Spleen (tissue), 11 donors: ENCODE data around the gene PAQR4. TPM values are rescaled to one million over a fixed set of nuclear protein-coding genes. Genes with fewer than 3 reads are reported as not detected.

ENCODE experiments used
- DNase-seq: peaks from one replicate; pipeline ENCODE4 v3.0.0-alpha.2; 2020
- H3K27ac ChIP-seq, 8 donors: fragments of 200-600 bp; sonication (generic) in 7 of 8; 1 replicate in 4 of 8; 2 replicates in 4 of 8; pipeline versions ENCODE4 v1.5.0 to v1.8.0; 2016 to 2021; ENCODE audit warnings: inconsistent platforms in 4 of 8, mild to moderate bottlenecking in 4 of 8, moderate library complexity in 1 of 8
- H3K27me3 ChIP-seq, 7 donors: fragments of 200-600 bp; sonication (generic) in 6 of 7; replicated peaks in 1 of 7; 1 replicate in 4 of 7; 2 replicates in 3 of 7; pipeline versions ENCODE4 v1.5.0 to v1.8.0; 2016 to 2021; ENCODE audit warnings: inconsistent platforms in 3 of 7, mild to moderate bottlenecking in 1 of 7
- H3K36me3 ChIP-seq, 6 donors: fragments of 200-600 bp; sonication (generic) in 5 of 6; 1 replicate in 4 of 6; 2 replicates in 2 of 6; pipeline versions ENCODE4 v1.5.0 to v1.8.0; 2016 to 2021; ENCODE audit warnings: inconsistent platforms in 2 of 6
- H3K4me1 ChIP-seq, 6 donors: fragments of 200-600 bp; sonication (generic) in 5 of 6; 1 replicate in 3 of 6; 2 replicates in 3 of 6; pipeline versions ENCODE4 v1.5.0 to v1.8.0; 2016 to 2021; ENCODE audit warnings: inconsistent platforms in 3 of 6
- H3K4me3 ChIP-seq, 8 donors: fragments of 200-600 bp; sonication (generic) in 7 of 8; 1 replicate in 4 of 8; 2 replicates in 4 of 8; pipeline versions ENCODE4 v1.5.0 to v1.8.0; 2016 to 2021; ENCODE audit warnings: inconsistent platforms in 4 of 8, mild to moderate bottlenecking in 4 of 8, moderate library complexity in 2 of 8
- H3K9me3 ChIP-seq, 8 donors: fragments of 200-600 bp; sonication (generic) in 7 of 8; 1 replicate in 4 of 8; 2 replicates in 4 of 8; pipeline versions ENCODE4 v1.5.0 to v1.8.0; 2016 to 2021; ENCODE audit warnings: inconsistent platforms in 4 of 8
- POLR2A ChIP-seq, 3 donors: fragments of 450-650 bp; IDR thresholded peaks; one replicate each; pipeline ENCODE4 v1.5.1; 2017; ENCODE audit warnings: antibody characterized with exemption in 3 of 3, mild to moderate bottlenecking in 1 of 3
- POLR2AphosphoS5 ChIP-seq, 3 donors: sonication (generic); formaldehyde crosslinking; IDR thresholded peaks; one replicate each; pipeline ENCODE4 v1.5.1; 2017; ENCODE audit warnings: antibody characterized with exemption in 3 of 3
- WGBS, 5 donors: extraction: QIAGEN DNeasy Blood & Tissue Kit in 3 of 5; methylation state at CpG; one replicate each; pipeline versions ENCODE4 v1.1.5 to v1.1.7; 2013 to 2018; 5-methylcytosine and 5-hydroxymethylcytosine counted together
- intact Hi-C: fragments of 100-400 bp; cut with DNase I; formaldehyde crosslinking; loops from one replicate; pipeline ENCODE4 v1.15.0; 2023; ENCODE audit warnings: low total_unique reads
- polyA plus RNA-seq, 3 donors: library from polyadenylated mRNA; stranded (reverse); fragments of 200-250 nt; gene quantifications; one replicate each; pipeline ENCODE4 v1.2.1, GENCODE V29; 2013
- total RNA-seq, 7 donors: library from RNA; depleted of rRNA in 3 of 7; stranded (reverse); fragments of >200 nt in 3 of 7; fragmentation: NEBNext Ultra II Directional in 4 of 7; extraction: Animal tissue kit (Norgen Biotek cat#: 25700) in 4 of 7; gene quantifications; one replicate each; pipeline versions ENCODE4 v1.1.0 to v1.2.1, GENCODE V29; 2016 to 2021
- TF ChIP-seq, protein P1 (sequence below), 11 experiments: fragments of 200-600 bp in 7 of 11; fragments of 450-650 bp in 4 of 11; sonication (generic) in 4 of 11; IDR thresholded peaks in 8 of 11; conservative IDR thresholded peaks in 3 of 11; 1 replicate in 7 of 11; 2 replicates in 4 of 11; pipeline versions ENCODE4 v1.4.0 to v1.8.0; 2016 to 2021; ENCODE audit warnings: antibody characterized with exemption in 11 of 11, inconsistent platforms in 4 of 11, mild to moderate bottlenecking in 1 of 11
- donor health status: healthy with polysubstance abuse.
- donor health status: DM: no; HTN: no; CAD: no; lungs with moderate emphysema.
- donor health status: DM: no; HTN: no; CAD: no.
- donor health status: Bipolar disorder and iron deficiency.
- donor health status: healthy.
- donor health status: DM: no; HTN: no; CAD: no.
- donor health status: DM: yes; HTN: yes; CAD: no.

The PAQR4 gene
- total and polyA plus RNA-seq, 10 donors: 2.1 to 9.0 (median 6.3) TPM

DNA sequence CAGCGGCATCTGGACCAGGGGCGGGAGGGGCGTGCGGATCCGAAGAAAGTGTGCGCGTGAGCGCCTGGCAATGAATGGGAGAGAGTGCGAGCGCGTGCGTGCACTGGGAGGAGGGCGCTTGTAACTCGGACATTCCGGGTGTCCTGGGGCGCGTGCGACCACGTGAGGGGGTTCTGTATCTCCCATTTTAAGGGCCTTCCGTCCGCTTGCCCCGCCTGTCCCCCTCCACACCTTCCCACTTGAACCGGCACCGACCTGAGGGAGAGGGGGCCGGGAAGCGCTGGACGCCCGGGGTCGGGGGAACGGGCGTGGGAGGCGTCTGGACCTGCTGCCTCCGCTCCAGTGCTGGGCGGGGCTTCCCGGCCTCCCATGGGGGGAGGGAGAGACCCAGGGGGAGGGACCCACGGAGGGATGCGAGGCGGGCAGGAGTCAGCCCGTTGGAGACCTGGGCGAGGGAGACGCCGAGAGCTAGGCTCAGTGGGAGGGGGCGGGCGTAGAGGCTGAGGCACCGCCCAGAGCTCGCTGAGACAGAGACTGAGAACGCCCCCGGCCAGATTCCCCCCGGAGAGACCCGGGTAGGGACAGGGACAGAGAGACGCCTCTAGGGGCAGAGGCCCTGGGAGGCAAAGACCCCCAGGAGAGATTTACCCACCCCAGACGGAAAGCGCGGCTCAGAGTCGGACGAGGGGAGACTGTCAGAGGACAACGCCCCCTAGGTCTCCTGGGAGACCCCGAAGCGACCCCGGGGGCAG is 5.2 kb upstream of the PAQR4 start, which contains the start of gene KREMEN2:
Gene KREMEN2 (plus strand): TSS at position 553 of the 752 bp plus-strand sequence. CDS start 246 bp downstream, outside the sequence.
- Histone ChIP-seq H3K27me3 (peaks cover 30 to 100% (median 74%) of the 10 kb centered on the region in 7 donors), H3K4me1 (peaks cover 31 to 77% (median 71%) of the 10 kb centered on the region in 6 donors), H3K9me3 (no peaks in the 10 kb centered on the region), H3K36me3 (no peaks in the 10 kb centered on the region), H3K4me3 (peak within 1 kb of the TSS; percentile 23 to 70 (median 45)), H3K27ac (no peak within 1 kb of the TSS)
- 0 to 2% (median 1%) methylated on average over 49 to 60 of the region's 60 CpGs for WGBS, 5 donors
- TF ChIP-seq POLR2AphosphoS5 (IDR thresholded peaks at IDR 0.05): no peak
- no peak for TF ChIP-seq POLR2A (IDR thresholded peaks at IDR 0.05)
- TF ChIP-seq, protein P1, sequence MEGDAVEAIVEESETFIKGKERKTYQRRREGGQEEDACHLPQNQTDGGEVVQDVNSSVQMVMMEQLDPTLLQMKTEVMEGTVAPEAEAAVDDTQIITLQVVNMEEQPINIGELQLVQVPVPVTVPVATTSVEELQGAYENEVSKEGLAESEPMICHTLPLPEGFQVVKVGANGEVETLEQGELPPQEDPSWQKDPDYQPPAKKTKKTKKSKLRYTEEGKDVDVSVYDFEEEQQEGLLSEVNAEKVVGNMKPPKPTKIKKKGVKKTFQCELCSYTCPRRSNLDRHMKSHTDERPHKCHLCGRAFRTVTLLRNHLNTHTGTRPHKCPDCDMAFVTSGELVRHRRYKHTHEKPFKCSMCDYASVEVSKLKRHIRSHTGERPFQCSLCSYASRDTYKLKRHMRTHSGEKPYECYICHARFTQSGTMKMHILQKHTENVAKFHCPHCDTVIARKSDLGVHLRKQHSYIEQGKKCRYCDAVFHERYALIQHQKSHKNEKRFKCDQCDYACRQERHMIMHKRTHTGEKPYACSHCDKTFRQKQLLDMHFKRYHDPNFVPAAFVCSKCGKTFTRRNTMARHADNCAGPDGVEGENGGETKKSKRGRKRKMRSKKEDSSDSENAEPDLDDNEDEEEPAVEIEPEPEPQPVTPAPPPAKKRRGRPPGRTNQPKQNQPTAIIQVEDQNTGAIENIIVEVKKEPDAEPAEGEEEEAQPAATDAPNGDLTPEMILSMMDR (IDR thresholded peaks at IDR 0.05 in 8 of 11, conservative IDR thresholded peaks at IDR 0.05 in 3 of 11): peak in 1 of 11 experiments; percentile 10
- DNase-seq: no peak
- intact Hi-C loops: no loop called here

- Histone ChIP-seq H3K9me3 (no peaks in the 10 kb centered on the region), H3K27me3 (peaks cover 30 to 99% (median 74%) of the 10 kb centered on the region in 7 donors), H3K4me3 (peak overlapping the region; percentile 23 to 70 (median 45)), H3K4me1 (peaks cover 31 to 82% (median 75%) of the 10 kb centered on the region in 6 donors), H3K36me3 (no peaks in the 10 kb centered on the region), H3K27ac (no peak overlapping the region)
- intact Hi-C loops: no loop called here
- WGBS, 5 donors: 0 to 1% (median 1%) methylated on average over 1 to 68 of the region's 68 CpGs
- TF ChIP-seq, protein P1 (IDR thresholded peaks at IDR 0.05 in 8 of 11, conservative IDR thresholded peaks at IDR 0.05 in 3 of 11): no peak
- TF ChIP-seq POLR2AphosphoS5 (IDR thresholded peaks at IDR 0.05) (no peak), POLR2A (IDR thresholded peaks at IDR 0.05) (no peak)
- peak; percentile 88 for DNase-seq
These were observed 4.4 kb upstream of the PAQR4 start for GRCh38 chr16:2964475-2965336.

DNA sequence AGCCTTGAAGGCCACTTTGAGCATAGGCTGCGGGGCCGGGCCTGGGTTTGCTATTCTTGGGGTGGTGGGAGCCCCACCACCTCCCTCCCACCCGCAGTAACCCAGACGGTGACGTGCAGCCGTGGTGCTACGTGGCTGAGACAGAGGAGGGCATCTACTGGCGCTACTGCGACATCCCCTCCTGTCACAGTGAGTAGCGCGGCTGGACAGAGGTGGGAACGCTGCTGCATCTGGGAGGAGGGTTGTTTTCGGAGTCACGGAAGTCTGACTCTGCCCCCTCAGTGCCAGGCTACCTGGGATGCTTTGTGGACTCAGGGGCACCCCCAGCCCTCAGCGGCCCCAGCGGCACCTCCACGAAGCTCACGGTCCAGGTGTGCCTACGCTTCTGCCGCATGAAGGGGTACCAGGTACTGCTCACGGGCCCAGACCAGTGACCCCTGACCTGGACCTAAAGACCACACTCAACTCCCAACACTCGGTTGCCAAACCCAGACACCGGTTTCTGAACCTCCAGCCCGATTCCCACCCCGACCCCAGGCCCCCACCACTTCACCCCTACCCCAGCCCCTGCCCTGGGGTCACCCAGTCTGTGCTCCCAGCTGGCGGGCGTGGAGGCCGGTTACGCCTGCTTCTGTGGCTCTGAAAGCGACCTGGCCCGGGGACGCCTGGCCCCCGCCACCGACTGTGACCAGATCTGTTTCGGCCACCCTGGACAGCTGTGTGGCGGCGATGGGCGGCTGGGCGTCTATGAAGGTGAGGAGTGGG is 2.9 kb upstream of the PAQR4 start:
- no peak overlapping the region for H3K27ac ChIP-seq
- peaks cover 36 to 96% (median 88%) of the 10 kb centered on the region in 6 donors for H3K4me1 ChIP-seq
- no peaks in the 10 kb centered on the region for H3K9me3 ChIP-seq
- peak overlapping the region in 6 of 8 donors; percentile 13 to 95 (median 25) for H3K4me3 ChIP-seq
- WGBS, 5 donors: 53 to 71% (median 60%) methylated on average over 22 to 39 of the region's 39 CpGs
- no peaks in the 10 kb centered on the region for H3K36me3 ChIP-seq
- DNase-seq: peak; percentile 73
- TF ChIP-seq POLR2A (IDR thresholded peaks at IDR 0.05) (no peak), POLR2AphosphoS5 (IDR thresholded peaks at IDR 0.05) (no peak)
- TF ChIP-seq, protein P1 (IDR thresholded peaks at IDR 0.05 in 8 of 11, conservative IDR thresholded peaks at IDR 0.05 in 3 of 11): no peak
- peaks cover 30 to 92% (median 74%) of the 10 kb centered on the region in 7 donors for H3K27me3 ChIP-seq
- intact Hi-C loops: no loop called here
